Measurements from ENCODE around the gene EIF4E1B.

EIF4E1B gene

DNA sequence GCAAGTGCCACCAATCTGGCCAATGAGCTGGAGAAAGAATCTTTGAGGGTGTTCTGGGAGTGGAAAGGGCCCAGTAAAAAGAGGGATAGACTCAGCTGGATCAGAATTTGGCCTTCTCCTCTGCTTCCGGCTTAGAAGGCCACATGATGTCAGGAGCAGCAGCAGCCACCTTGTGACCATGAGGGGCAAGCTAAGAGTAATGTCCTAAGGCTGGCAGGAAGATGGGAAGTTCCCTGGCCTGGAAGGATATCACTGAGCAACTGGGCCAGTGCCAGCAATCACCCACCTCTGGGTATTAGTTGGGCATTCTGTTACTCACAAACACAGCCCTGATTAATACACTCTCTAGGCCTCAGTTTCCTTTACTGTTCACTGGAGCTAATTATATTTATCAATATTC lies 61.0 kb downstream of the EIF4E1B start:
- Histone ChIP-seq H3K9ac (ENCODE audit: low read length in 2 of 2) (no peak overlapping the region), H3K27me3 (ENCODE audit: control insufficient read depth in 1 of 2, insufficient read depth in 2 of 2, low read length in 2 of 2) (peaks cover 33 to 41% of the 10 kb centered on the region in 2 donors), H3K36me3 (ENCODE audit: control insufficient read depth in 2 of 2, insufficient read depth in 2 of 2, low read length in 2 of 2) (no peaks in the 10 kb centered on the region), H3K27ac (ENCODE audit: low read length) (no peak overlapping the region), H3K4me3 (ENCODE audit: low read length in 2 of 2) (no peak overlapping the region), H3K4me1 (ENCODE audit: control insufficient read depth, insufficient read depth, low read length) (peaks cover 2% of the 10 kb centered on the region), H3K9me3 (ENCODE audit: control insufficient read depth in 2 of 2, low read length in 2 of 2) (peaks cover 0 to 5% of the 10 kb centered on the region in 2 donors)

DNA sequence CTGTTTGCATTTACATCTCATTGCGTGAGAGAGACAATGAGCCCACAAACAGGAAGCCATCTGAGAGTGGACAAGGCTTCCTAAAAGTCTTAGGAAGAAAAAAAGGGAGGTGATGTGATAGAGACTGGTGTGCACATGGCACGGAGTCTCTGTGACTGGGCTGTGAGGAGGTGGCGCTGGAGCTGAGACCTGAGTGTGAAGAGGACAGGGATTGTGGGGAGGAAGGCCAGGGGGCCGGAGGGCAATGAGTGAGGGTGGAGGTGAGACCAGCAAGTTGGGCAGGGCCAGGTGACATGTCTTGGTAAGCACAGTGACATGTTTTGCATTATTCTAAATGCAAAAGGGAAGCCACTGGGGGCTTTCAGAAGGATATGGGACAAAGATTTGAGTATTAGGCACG lies 61.9 kb downstream of the EIF4E1B start:
- H3K36me3 ChIP-seq (ENCODE audit: control insufficient read depth in 2 of 2, insufficient read depth in 2 of 2, low read length in 2 of 2), result no peaks in the 10 kb centered on the region
- H3K27ac ChIP-seq (ENCODE audit: low read length), result no peak overlapping the region
- peaks cover 33 to 41% of the 10 kb centered on the region in 2 donors for H3K27me3 ChIP-seq (ENCODE audit: control insufficient read depth in 1 of 2, insufficient read depth in 2 of 2, low read length in 2 of 2)
- peaks cover 0 to 5% of the 10 kb centered on the region in 2 donors for H3K9me3 ChIP-seq (ENCODE audit: control insufficient read depth in 2 of 2, low read length in 2 of 2)
- H3K4me3 ChIP-seq (ENCODE audit: low read length in 2 of 2), result no peak overlapping the region
- no peak overlapping the region for H3K9ac ChIP-seq (ENCODE audit: low read length in 2 of 2)
- H3K4me1 ChIP-seq (ENCODE audit: control insufficient read depth, insufficient read depth, low read length), result peaks cover 2% of the 10 kb centered on the region

DNA sequence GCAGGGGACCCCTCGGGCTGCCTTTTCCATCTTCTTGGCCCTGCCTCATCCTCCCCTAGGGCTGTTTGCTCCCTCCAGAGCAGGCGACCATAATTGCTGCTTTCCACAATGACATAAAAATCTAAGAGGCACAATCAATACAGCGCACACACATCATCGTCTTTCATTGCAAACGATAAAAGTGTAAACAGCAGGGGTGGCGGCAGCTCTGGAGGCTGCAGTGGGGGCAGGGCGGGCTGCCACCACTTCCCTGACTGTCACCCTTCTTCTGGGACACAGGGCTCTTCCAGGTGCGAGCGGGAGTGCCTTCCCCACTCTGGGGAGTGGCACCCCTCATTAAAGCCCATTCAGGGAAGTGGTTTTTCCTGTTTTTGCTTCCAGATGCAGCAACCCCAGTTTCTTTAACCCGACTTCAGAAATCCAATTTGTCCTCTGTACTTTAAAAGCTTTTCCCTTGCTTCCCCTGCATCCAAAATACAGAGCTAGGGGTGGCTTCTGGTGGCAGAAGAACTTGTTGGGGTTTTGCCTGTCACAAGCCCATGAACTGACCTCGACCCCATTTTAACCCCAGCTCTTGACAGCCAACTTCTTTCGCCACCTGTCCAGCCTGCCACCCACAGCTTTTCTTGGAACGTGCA lies 62.5 kb downstream of the EIF4E1B start:
- H3K4me1 ChIP-seq (ENCODE audit: control insufficient read depth, insufficient read depth, low read length), result peaks cover 2% of the 10 kb centered on the region
- H3K27ac ChIP-seq (ENCODE audit: low read length), result no peak overlapping the region
- H3K27me3 ChIP-seq (ENCODE audit: control insufficient read depth in 1 of 2, insufficient read depth in 2 of 2, low read length in 2 of 2), result peaks cover 38 to 46% of the 10 kb centered on the region in 2 donors
- H3K9ac ChIP-seq (ENCODE audit: low read length in 2 of 2), result no peak overlapping the region
- no peaks in the 10 kb centered on the region for H3K36me3 ChIP-seq (ENCODE audit: control insufficient read depth in 2 of 2, insufficient read depth in 2 of 2, low read length in 2 of 2)
- peaks cover 0 to 5% of the 10 kb centered on the region in 2 donors for H3K9me3 ChIP-seq (ENCODE audit: control insufficient read depth in 2 of 2, low read length in 2 of 2)
- H3K4me3 ChIP-seq (ENCODE audit: low read length in 2 of 2), result no peak overlapping the region

DNA sequence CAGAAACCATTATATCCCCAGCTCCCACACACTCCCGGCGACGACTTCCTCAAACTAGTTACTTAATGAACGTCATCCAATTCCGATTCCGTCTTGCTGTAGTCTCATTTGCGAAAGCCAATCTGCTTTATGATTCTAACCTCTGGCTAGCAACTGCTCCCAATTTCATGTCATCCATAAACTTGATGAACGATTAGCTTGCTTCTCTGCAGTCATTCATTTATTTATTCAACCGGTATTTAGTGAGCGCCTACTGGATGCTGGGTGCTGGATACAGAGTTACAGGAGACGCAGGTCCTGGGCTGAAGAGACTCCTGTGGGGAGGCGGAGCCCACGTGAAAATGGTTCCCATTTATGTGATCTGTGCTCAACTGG lies 63.0 kb downstream of the EIF4E1B start:
- no peak overlapping the region for H3K4me3 ChIP-seq (ENCODE audit: low read length in 2 of 2)
- no peaks in the 10 kb centered on the region for H3K36me3 ChIP-seq (ENCODE audit: control insufficient read depth in 2 of 2, insufficient read depth in 2 of 2, low read length in 2 of 2)
- no peak overlapping the region for H3K27ac ChIP-seq (ENCODE audit: low read length)
- peaks cover 2% of the 10 kb centered on the region for H3K4me1 ChIP-seq (ENCODE audit: control insufficient read depth, insufficient read depth, low read length)
- H3K9me3 ChIP-seq (ENCODE audit: control insufficient read depth in 2 of 2, low read length in 2 of 2), result peaks cover 0 to 5% of the 10 kb centered on the region in 2 donors
- no peak overlapping the region for H3K9ac ChIP-seq (ENCODE audit: low read length in 2 of 2)
- H3K27me3 ChIP-seq (ENCODE audit: control insufficient read depth in 1 of 2, insufficient read depth in 2 of 2, low read length in 2 of 2), result peaks cover 38 to 46% of the 10 kb centered on the region in 2 donors

DNA sequence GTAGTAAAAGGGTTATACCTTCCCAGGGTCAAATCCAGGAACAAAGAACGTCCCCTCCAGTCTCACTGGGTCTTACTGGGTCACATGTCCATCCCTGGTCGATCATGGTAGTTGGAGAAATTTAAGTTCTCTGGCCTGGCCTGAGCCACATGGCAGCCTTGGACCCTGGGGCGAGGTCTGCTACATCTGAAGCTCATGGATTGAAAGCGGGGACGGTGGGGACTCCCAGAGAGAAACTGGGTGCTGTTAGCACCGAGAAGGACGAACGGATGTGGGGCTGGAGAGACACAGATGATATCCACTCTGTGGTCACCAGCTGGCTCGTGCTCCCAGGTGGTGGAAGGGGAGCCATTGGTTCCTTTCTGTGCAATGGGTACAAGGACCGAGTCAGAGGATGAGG lies 63.7 kb downstream of the EIF4E1B start:
- peaks cover 0 to 5% of the 10 kb centered on the region in 2 donors for H3K9me3 ChIP-seq (ENCODE audit: control insufficient read depth in 2 of 2, low read length in 2 of 2)
- no peak overlapping the region for H3K4me3 ChIP-seq (ENCODE audit: low read length in 2 of 2)
- peaks cover 40 to 50% of the 10 kb centered on the region in 2 donors for H3K27me3 ChIP-seq (ENCODE audit: control insufficient read depth in 1 of 2, insufficient read depth in 2 of 2, low read length in 2 of 2)
- no peak overlapping the region for H3K9ac ChIP-seq (ENCODE audit: low read length in 2 of 2)
- H3K4me1 ChIP-seq (ENCODE audit: control insufficient read depth, insufficient read depth, low read length), result peaks cover 2% of the 10 kb centered on the region
- no peaks in the 10 kb centered on the region for H3K36me3 ChIP-seq (ENCODE audit: control insufficient read depth in 2 of 2, insufficient read depth in 2 of 2, low read length in 2 of 2)
- H3K27ac ChIP-seq (ENCODE audit: low read length), result no peak overlapping the region

DNA sequence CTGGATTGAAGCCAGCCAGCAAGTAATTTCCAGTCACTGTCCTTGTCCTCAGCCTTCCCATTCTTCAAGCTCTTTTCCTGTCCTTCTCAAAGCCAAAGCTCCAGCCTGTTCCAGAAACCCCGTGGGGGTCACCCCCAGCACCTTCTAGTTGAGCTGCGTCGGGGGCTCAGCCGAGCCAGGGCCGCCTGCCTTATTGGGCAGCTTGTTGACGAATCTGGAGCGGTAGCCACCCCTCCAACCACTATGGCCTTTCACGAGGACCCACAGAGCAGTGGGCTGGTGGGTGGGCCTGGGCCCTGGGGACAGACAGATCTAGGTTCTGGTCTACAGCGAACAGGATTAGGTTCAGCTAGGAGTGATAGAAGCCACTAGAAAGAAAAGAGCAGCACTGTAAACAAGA lies 64.2 kb downstream of the EIF4E1B start:
- H3K36me3 ChIP-seq (ENCODE audit: control insufficient read depth in 2 of 2, insufficient read depth in 2 of 2, low read length in 2 of 2), result no peaks in the 10 kb centered on the region
- no peak overlapping the region for H3K4me3 ChIP-seq (ENCODE audit: low read length in 2 of 2)
- peaks cover 0 to 5% of the 10 kb centered on the region in 2 donors for H3K9me3 ChIP-seq (ENCODE audit: control insufficient read depth in 2 of 2, low read length in 2 of 2)
- H3K27ac ChIP-seq (ENCODE audit: low read length), result no peak overlapping the region
- peaks cover 2% of the 10 kb centered on the region for H3K4me1 ChIP-seq (ENCODE audit: control insufficient read depth, insufficient read depth, low read length)
- peaks cover 42 to 50% of the 10 kb centered on the region in 2 donors for H3K27me3 ChIP-seq (ENCODE audit: control insufficient read depth in 1 of 2, insufficient read depth in 2 of 2, low read length in 2 of 2)
- no peak overlapping the region for H3K9ac ChIP-seq (ENCODE audit: low read length in 2 of 2)

DNA sequence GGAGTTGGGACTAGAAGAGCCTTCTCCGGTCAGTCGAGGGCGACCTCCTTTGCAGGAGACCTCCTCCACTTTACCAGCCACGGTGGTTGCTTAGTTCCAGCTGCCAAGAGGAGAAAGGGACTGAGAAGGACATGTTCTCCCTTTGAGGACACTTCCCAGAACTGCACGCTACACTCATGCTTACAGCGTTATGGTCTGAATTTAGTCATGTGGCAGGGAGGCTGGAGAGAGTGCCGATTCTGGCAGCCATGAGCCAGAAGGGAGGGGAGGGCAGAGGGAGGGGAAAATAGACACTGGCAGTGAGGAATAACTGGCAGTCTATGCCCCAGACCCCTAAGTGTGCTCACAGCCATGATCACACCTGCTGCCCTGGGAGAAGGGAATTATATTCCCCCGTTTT lies 64.6 kb downstream of the EIF4E1B start:
- H3K9ac ChIP-seq (ENCODE audit: low read length in 2 of 2), result no peak overlapping the region
- no peaks in the 10 kb centered on the region for H3K36me3 ChIP-seq (ENCODE audit: control insufficient read depth in 2 of 2, insufficient read depth in 2 of 2, low read length in 2 of 2)
- peaks cover 2% of the 10 kb centered on the region for H3K4me1 ChIP-seq (ENCODE audit: control insufficient read depth, insufficient read depth, low read length)
- no peak overlapping the region for H3K4me3 ChIP-seq (ENCODE audit: low read length in 2 of 2)
- H3K27ac ChIP-seq (ENCODE audit: low read length), result no peak overlapping the region
- H3K9me3 ChIP-seq (ENCODE audit: control insufficient read depth in 2 of 2, low read length in 2 of 2), result peaks cover 0 to 5% of the 10 kb centered on the region in 2 donors
- peaks cover 42 to 49% of the 10 kb centered on the region in 2 donors for H3K27me3 ChIP-seq (ENCODE audit: control insufficient read depth in 1 of 2, insufficient read depth in 2 of 2, low read length in 2 of 2)
